GM12892 (cell line): ENCODE results near the gene RBM4.

Experiments
- DNase-seq: peaks from one replicate; pipeline ENCODE4 v3.0.0; 2011; ENCODE audit not compliant: insufficient read length
- FAIRE-seq: peaks from 2 replicates; lab custom pipeline; 2011; peaks lifted over from hg19 to GRCh38; lab: Jason Lieb, UNC
- POLR2A ChIP-seq: IDR thresholded peaks from 2 replicates; pipeline ENCODE4 v1.6.1; 2011; ENCODE audit warnings: low read depth, low read length, control low read depth
- POLR2AphosphoS5 ChIP-seq: IDR thresholded peaks from 2 replicates; pipeline ENCODE4 v1.6.1; 2011; ENCODE audit warnings: low read depth, low read length, control low read depth
- TAF1 ChIP-seq: IDR thresholded peaks from 2 replicates; pipeline ENCODE4 v1.6.1; 2011; ENCODE audit warnings: low read depth, mild to moderate bottlenecking, control low read depth, low read length, borderline replicate concordance

RBM4 gene

GRCh38 chr11:66674964-66675602 is 36.6 kb downstream of the RBM4 start:
- no peak for DNase-seq
- TF ChIP-seq POLR2AphosphoS5 (no peak; the same call in 1 of the 2 replicates), POLR2A (no peak), TAF1 (no peak)
- FAIRE-seq = no peak

GRCh38 chr11:66676282-66676919 is 37.9 kb downstream of the RBM4 start:
- TF ChIP-seq TAF1 (no peak), POLR2AphosphoS5 (no peak), POLR2A (no peak)
- no peak for DNase-seq
- FAIRE-seq = no peak

- DNase-seq = no peak
- no peak for TF ChIP-seq POLR2A
- TF ChIP-seq POLR2AphosphoS5 = no peak
- TF ChIP-seq TAF1 = no peak
- peak; percentile 90 for FAIRE-seq
These were observed 38.6 kb downstream of the RBM4 start for GRCh38 chr11:66676931-66677598.

- TF ChIP-seq TAF1 (peak; percentile 66; the same call in 1 of the 2 replicates), POLR2A (peak; percentile 84), POLR2AphosphoS5 (peak; percentile 75)
- DNase-seq (peak; percentile 91), FAIRE-seq (peak; percentile 99)
These were observed 39.3 kb downstream of the RBM4 start, which contains the start of gene RBM4B for GRCh38 chr11:66677599-66678375. RBM4B (minus strand) TSS chr11:66677887; CDS start chr11:66677079, 808 bp downstream.

- TF ChIP-seq TAF1 = no peak
- no peak for TF ChIP-seq POLR2A
- TF ChIP-seq POLR2AphosphoS5 = no peak
- no peak for DNase-seq
- FAIRE-seq = no peak
These were observed 42.6 kb downstream of the RBM4 start for GRCh38 chr11:66680966-66681645.

- FAIRE-seq (no peak), DNase-seq (no peak)
- TF ChIP-seq POLR2AphosphoS5 = no peak
- no peak for TF ChIP-seq POLR2A
- no peak for TF ChIP-seq TAF1
These were observed 45.4 kb downstream of the RBM4 start for GRCh38 chr11:66683877-66684276.

- TF ChIP-seq POLR2AphosphoS5 (no peak), TAF1 (no peak), POLR2A (no peak)
- FAIRE-seq = no peak
- no peak for DNase-seq
These were observed 46.1 kb downstream of the RBM4 start for GRCh38 chr11:66684635-66685034.

GRCh38 chr11:66685276-66686099 is 47.0 kb downstream of the RBM4 start:
- FAIRE-seq (no peak), DNase-seq (no peak)
- TF ChIP-seq TAF1 (no peak), POLR2A (no peak), POLR2AphosphoS5 (no peak)

- FAIRE-seq (no peak), DNase-seq (no peak)
- TF ChIP-seq TAF1 = no peak
- no peak for TF ChIP-seq POLR2A
- no peak for TF ChIP-seq POLR2AphosphoS5
These were observed 47.7 kb downstream of the RBM4 start for GRCh38 chr11:66686100-66686785.
